ENCODE results near the gene SPACA6. TPM values are rescaled to one million over a fixed set of nuclear protein-coding genes. Genes with fewer than 3 reads are reported as not detected.

Gene SPACA6
- total RNA-seq, 2 donors from 2014 or later, result 24.6 to 47.7 TPM

DNA sequence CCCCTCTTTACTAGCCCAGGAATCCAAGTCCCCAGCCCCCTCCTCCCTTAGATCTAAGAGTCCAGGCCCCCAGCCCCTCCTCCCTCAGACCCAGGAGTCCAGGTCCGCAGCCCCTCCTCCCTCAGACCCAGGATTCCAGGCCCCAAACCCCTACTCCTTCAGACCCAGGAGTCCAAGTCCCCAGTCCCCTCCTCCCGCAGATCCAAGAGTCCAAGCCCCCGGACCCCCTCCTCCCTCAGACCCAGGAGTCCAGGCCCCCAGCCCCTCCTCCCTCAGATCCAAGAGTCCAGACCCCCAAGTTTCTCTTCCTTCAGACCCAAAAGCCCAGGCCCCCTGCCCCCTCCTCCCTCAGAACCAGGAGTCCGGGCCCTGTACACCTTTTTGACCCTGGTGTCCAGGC, 11.5 kb downstream of the SPACA6 start:
- intact Hi-C loops (cut with DNase I), result loop anchor here (2.0 to 5.0 kb wide), 2 partner anchors 14 to 337 kb away; partner anchors contain the start of genes CLDND2 and ETFB
- no peak for DNase-seq (ENCODE audit: low spot score)
- WGBS, result 35% methylated on average over 4 of the region's 4 CpGs
- Histone ChIP-seq H3K36me3 (no peaks in the 10 kb centered on the region), H3K4me1 (replicated peaks) (peaks cover 13% of the 10 kb centered on the region), H3K27me3 (replicated peaks; ENCODE audit: insufficient read depth) (no peaks in the 10 kb centered on the region), H3K27ac (peak overlapping the region; percentile 88 to 91), H3K9me3 (no peaks in the 10 kb centered on the region), H3K4me3 (peak overlapping the region; percentile 57 to 71)
- TF ChIP-seq POLR2A (IDR thresholded peaks at IDR 0.05) (no peak), POLR2AphosphoS5 (IDR thresholded peaks at IDR 0.05) (no peak)
- TF ChIP-seq, protein P1, sequence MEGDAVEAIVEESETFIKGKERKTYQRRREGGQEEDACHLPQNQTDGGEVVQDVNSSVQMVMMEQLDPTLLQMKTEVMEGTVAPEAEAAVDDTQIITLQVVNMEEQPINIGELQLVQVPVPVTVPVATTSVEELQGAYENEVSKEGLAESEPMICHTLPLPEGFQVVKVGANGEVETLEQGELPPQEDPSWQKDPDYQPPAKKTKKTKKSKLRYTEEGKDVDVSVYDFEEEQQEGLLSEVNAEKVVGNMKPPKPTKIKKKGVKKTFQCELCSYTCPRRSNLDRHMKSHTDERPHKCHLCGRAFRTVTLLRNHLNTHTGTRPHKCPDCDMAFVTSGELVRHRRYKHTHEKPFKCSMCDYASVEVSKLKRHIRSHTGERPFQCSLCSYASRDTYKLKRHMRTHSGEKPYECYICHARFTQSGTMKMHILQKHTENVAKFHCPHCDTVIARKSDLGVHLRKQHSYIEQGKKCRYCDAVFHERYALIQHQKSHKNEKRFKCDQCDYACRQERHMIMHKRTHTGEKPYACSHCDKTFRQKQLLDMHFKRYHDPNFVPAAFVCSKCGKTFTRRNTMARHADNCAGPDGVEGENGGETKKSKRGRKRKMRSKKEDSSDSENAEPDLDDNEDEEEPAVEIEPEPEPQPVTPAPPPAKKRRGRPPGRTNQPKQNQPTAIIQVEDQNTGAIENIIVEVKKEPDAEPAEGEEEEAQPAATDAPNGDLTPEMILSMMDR (IDR thresholded peaks at IDR 0.05), result no peak

DNA sequence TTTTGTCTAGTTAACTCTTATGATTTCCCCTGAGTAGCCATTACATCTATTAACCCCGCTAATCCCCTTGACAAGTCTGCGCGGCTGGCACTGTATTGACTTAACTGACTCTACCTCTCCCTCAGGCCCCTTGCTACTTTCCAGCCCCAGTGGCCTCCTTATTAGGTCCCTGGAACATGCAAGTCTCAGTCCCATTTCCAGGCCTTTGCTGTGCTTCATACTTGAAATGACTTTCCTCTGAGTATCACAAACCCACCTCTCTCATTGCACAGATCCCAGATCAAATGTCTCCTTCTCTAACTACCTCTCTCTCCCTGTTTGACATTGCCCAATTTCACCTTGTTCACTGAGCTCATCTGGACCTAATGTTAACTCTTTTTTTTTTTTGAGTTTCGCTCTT, 13.2 kb downstream of the SPACA6 start:
- DNase-seq (ENCODE audit: low spot score), result no peak
- WGBS, result 94% methylated on average over 4 of the region's 4 CpGs
- H3K4me3 ChIP-seq, result no peak overlapping the region
- no peaks in the 10 kb centered on the region for H3K36me3 ChIP-seq
- no peak overlapping the region for H3K27ac ChIP-seq
- no peaks in the 10 kb centered on the region for H3K9me3 ChIP-seq
- H3K4me1 ChIP-seq (replicated peaks), result peaks cover 13% of the 10 kb centered on the region
- H3K27me3 ChIP-seq (replicated peaks; ENCODE audit: insufficient read depth), result no peaks in the 10 kb centered on the region
- intact Hi-C loops (cut with DNase I), result no loop called here
- TF ChIP-seq, protein P1 (IDR thresholded peaks at IDR 0.05), result no peak
- TF ChIP-seq POLR2A (IDR thresholded peaks at IDR 0.05), result no peak
- no peak for TF ChIP-seq POLR2AphosphoS5 (IDR thresholded peaks at IDR 0.05)

DNA sequence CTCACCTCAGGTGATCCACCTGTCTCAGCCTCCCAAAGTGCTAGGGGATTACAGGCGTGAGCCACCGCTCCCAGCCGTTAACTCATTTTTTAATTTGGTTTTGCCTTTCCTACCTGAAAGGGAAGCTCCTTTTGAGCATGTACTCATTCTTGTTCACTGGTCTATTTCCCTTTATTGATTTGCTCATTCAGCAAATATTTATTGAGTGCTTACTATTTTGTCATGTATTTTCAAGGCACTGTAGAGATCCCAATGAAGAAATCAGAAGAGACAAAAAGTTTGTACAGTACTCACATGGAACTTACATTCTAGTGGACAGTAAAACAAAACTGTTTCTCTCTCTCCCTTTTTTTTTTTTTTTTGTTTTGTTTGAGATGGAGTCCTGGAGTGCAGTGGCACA, 13.8 kb downstream of the SPACA6 start:
- Histone ChIP-seq H3K4me1 (replicated peaks) (peaks cover 11% of the 10 kb centered on the region), H3K9me3 (no peaks in the 10 kb centered on the region), H3K27me3 (replicated peaks; ENCODE audit: insufficient read depth) (no peaks in the 10 kb centered on the region), H3K36me3 (no peaks in the 10 kb centered on the region), H3K4me3 (no peak overlapping the region), H3K27ac (no peak overlapping the region)
- TF ChIP-seq, protein P1 (IDR thresholded peaks at IDR 0.05), result no peak
- TF ChIP-seq POLR2AphosphoS5 (IDR thresholded peaks at IDR 0.05) (no peak), POLR2A (IDR thresholded peaks at IDR 0.05) (no peak)
- no peak for DNase-seq (ENCODE audit: low spot score)
- intact Hi-C loops (cut with DNase I), result no loop called here
- 99% methylated on average over 3 of the region's 3 CpGs for WGBS

DNA sequence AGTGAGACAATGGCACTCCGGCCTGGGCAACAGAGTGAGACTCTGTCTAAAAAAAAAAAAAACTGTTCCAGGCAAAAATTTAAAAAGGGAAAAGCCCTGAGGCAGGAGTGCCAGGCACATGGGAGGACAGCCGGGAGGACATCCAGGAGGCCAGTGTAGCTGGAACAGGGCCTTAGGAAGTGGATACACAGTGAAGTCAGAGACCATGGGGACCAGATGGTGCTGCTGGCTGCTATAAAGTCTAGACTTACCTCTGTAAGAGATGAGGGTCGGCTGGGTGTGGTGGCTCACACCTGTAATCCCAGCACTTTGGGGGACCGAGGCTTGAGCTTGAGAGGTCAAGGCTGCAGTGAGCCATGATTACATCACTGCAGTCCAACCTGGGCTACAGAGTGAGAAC, 15.7 kb downstream of the SPACA6 start:
- Histone ChIP-seq H3K36me3 (no peaks in the 10 kb centered on the region), H3K4me3 (no peak overlapping the region), H3K9me3 (no peaks in the 10 kb centered on the region), H3K4me1 (replicated peaks) (no peaks in the 10 kb centered on the region), H3K27me3 (replicated peaks; ENCODE audit: insufficient read depth) (no peaks in the 10 kb centered on the region), H3K27ac (no peak overlapping the region)
- TF ChIP-seq POLR2AphosphoS5 (IDR thresholded peaks at IDR 0.05), result no peak
- TF ChIP-seq, protein P1 (IDR thresholded peaks at IDR 0.05), result no peak
- TF ChIP-seq POLR2A (IDR thresholded peaks at IDR 0.05), result no peak
- no peak for DNase-seq (ENCODE audit: low spot score)
- WGBS, result 80% methylated on average over 4 of the region's 4 CpGs
- intact Hi-C loops (cut with DNase I), result no loop called here

DNA sequence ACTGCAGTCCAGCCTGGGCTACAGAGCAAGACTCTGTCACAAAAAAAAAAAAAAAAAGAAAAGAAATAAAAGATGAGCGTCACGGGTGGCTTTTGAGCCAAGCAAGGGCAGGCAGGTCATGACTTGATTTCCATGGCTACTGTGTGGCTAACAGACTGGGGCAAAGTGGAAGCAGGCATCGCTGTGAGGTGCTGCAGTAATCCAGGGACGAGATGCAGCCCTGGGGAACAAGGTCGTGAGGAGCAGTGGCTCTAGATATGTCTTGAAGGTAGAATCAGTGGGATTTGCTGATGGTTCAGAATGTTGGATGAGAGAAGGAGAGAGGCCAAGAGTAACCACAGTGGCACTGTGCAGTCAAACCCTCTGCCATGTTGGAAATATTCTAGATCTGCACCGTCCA, 16.4 kb downstream of the SPACA6 start:
- TF ChIP-seq, protein P1 (IDR thresholded peaks at IDR 0.05), result no peak
- TF ChIP-seq POLR2A (IDR thresholded peaks at IDR 0.05) (no peak), POLR2AphosphoS5 (IDR thresholded peaks at IDR 0.05) (no peak)
- intact Hi-C loops (cut with DNase I), result no loop called here
- DNase-seq (ENCODE audit: low spot score), result no peak

More for the DNA sequence above, 16.4 kb downstream of the SPACA6 start:
- WGBS, result 61% methylated on average over 6 of the region's 6 CpGs
- no peak overlapping the region for H3K4me3 ChIP-seq
- no peaks in the 10 kb centered on the region for H3K9me3 ChIP-seq
- H3K27ac ChIP-seq, result no peak overlapping the region
- H3K27me3 ChIP-seq (replicated peaks; ENCODE audit: insufficient read depth), result no peaks in the 10 kb centered on the region
- no peaks in the 10 kb centered on the region for H3K4me1 ChIP-seq (replicated peaks)
- H3K36me3 ChIP-seq, result no peaks in the 10 kb centered on the region

Data from prostate gland (tissue), 2 donors.